CD4-positive, alpha-beta T cell treated with Interleukin-17A for 1 hour (primary cell): ENCODE measurements around the gene FBXO3.

ENCODE experiments used
- DNase-seq: peaks from one replicate; pipeline ENCODE4 v3.0.0-alpha.2; 2020

FBXO3 gene

GRCh38 chr11:33700063-33700501 lies 74.2 kb downstream of the FBXO3 start:
- no peak for DNase-seq

GRCh38 chr11:33699515-33700062 lies 74.7 kb downstream of the FBXO3 start:
- DNase-seq: no peak

DNA sequence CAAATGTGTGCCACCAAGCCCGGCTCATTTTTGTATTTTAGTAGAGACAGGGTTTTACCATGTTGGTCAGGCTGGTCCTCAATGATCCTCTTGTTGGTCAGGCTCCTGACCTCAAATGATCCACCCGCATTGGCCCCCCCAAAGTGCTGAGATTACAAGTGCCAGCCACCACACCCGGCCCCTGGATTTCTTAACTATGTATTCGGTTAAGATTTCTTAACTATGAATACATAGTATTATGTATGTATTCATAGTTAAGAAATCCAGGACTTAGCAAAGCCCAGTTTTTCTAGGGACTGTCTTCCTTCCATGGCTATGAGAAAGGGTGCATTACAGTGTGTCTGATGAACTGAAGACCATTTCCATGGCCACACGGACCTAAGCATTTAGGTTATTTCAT lies 75.4 kb downstream of the FBXO3 start:
- DNase-seq: no peak

DNA sequence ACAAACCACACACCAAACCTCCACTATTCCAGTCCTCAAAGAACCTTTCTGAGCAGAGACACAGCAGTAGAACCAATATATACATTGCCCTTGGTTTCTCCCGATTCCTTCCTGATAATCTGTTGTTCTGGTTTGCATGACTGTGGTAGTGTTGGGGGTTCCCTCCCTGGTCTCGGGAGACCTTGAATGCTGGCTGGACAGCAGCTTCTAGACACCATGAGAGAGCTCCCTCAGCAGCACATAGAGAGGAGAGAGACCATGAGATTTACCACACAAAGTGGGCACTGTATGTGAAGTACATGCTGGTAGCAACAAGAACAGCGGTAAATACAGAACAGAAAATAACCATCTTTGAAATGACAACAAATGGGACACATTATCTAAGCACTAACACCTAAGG lies 76.3 kb downstream of the FBXO3 start:
- no peak for DNase-seq

DNA sequence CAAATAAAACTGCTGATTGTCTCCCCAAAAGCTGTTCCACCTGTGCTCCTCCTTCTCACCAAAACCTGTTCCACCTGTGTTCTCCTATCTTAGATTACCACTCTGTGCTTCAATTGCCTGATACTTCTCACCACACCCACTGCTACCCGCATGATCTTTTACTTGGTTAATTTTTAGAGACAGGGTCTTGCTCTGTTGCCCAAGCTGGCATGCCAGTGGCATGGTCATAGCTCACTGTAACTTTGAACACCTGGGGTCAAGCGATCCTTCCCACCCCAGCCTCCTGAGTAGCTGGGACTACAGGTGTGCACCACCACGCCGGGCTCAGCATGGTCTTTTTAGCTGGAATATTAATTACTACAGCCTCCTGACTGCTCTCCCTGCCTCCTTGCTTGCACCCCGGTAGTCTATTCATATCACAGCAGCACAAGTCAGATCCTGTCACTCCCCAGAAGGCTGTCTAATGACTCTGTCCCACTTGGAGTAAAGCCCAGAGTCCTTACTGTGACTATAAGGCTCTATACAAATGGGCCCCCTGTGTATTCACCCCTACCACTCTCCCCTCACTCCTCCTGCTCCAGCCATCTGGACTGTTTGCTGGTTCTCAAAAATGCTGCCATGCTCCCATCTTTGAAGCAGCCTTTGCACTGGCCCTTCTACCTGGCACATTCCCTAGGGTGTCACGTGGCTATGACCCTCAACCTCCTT lies 77.2 kb downstream of the FBXO3 start:
- no peak for DNase-seq

GRCh38 chr11:33696411-33696810 lies 77.9 kb downstream of the FBXO3 start:
- DNase-seq: no peak

GRCh38 chr11:33695051-33695566 lies 79.2 kb downstream of the FBXO3 start:
- no peak for DNase-seq

- DNase-seq: no peak
Observed at GRCh38 chr11:33694346-33695050, 79.8 kb downstream of the FBXO3 start.

GRCh38 chr11:33692541-33692940 lies 81.8 kb downstream of the FBXO3 start:
- DNase-seq: no peak

- no peak for DNase-seq
Observed at GRCh38 chr11:33692013-33692504, 82.3 kb downstream of the FBXO3 start.

DNA sequence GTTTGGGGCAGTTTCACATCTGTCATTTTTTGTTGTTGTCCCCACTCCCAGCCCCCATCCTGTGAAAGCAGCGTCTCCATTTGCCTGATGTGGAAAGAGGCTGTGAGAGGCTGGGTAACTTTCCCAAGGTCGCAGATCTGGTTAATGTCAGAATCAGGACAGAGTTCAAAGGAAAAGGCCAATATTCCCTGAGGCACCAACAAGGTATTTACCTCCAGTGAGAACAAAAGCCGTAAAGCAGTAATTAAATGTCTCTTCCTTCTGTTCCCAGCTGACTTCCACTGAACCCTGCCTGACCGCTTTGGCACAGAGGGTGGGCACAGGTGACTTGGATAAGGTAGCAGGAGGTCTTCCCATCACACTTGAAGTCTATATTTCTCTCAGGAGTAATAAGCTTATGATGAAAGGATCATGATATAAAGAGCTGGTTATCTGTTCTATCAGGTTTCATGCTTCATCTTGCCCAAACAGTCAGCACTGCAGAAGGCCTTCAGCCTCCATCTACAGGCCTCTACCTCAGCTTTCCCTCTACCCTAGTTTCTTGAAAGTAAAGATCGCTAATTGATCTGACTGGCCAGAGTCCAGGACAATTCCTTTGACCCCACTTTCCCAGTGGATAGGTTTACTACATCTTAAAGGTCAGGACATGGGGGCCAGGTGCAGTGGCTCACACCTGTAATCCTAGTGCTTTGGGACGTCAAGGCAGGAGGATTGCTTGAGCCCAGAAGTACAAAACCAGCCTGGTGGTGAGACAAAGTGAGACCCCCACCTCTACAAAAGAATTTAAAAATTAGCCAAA lies 83.1 kb downstream of the FBXO3 start:
- no peak for DNase-seq
